HL-60 (cell line): ENCODE measurements around the gene RBM6.

Source experiments
- GABPA ChIP-seq: IDR thresholded peaks from 2 replicates; pipeline ENCODE4 v1.6.1; 2012; ENCODE audit warnings: low read depth
- POLR2AphosphoS5 ChIP-seq: IDR thresholded peaks from 2 replicates; pipeline ENCODE4 v1.6.1; 2012; ENCODE audit warnings: low read depth
- SPI1 ChIP-seq: IDR thresholded peaks from 2 replicates; pipeline ENCODE4 v1.6.1; 2012; ENCODE audit warnings: low read depth, mild to moderate bottlenecking, borderline replicate concordance
- TF ChIP-seq, protein P1 (sequence below): IDR thresholded peaks from one replicate; pipeline ENCODE4 v1.5.1; 2011; ENCODE audit warnings: low read length, control low read depth, inconsistent platforms; ENCODE audit not compliant: insufficient read depth
- TF ChIP-seq, protein P2 (sequence below): IDR thresholded peaks from 2 replicates; pipeline ENCODE4 v1.6.1; 2012; ENCODE audit warnings: low read depth; ENCODE audit not compliant: insufficient replicate concordance

DNA sequence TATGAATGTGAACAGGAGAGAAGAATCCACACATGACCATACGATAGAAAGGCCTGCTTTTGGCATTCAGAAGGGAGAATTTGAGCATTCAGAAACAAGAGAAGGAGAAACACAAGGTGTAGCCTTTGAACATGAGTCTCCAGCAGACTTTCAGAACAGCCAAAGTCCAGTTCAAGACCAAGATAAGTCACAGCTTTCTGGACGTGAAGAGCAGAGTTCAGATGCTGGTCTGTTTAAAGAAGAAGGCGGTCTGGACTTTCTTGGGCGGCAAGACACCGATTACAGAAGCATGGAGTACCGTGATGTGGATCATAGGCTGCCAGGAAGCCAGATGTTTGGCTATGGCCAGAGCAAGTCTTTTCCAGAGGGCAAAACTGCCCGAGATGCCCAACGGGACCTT, 28.4 kb downstream of the RBM6 start:
- TF ChIP-seq, protein P1, sequence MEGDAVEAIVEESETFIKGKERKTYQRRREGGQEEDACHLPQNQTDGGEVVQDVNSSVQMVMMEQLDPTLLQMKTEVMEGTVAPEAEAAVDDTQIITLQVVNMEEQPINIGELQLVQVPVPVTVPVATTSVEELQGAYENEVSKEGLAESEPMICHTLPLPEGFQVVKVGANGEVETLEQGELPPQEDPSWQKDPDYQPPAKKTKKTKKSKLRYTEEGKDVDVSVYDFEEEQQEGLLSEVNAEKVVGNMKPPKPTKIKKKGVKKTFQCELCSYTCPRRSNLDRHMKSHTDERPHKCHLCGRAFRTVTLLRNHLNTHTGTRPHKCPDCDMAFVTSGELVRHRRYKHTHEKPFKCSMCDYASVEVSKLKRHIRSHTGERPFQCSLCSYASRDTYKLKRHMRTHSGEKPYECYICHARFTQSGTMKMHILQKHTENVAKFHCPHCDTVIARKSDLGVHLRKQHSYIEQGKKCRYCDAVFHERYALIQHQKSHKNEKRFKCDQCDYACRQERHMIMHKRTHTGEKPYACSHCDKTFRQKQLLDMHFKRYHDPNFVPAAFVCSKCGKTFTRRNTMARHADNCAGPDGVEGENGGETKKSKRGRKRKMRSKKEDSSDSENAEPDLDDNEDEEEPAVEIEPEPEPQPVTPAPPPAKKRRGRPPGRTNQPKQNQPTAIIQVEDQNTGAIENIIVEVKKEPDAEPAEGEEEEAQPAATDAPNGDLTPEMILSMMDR: no peak
- no peak for TF ChIP-seq POLR2AphosphoS5
- no peak for TF ChIP-seq SPI1
- TF ChIP-seq, protein P2, sequence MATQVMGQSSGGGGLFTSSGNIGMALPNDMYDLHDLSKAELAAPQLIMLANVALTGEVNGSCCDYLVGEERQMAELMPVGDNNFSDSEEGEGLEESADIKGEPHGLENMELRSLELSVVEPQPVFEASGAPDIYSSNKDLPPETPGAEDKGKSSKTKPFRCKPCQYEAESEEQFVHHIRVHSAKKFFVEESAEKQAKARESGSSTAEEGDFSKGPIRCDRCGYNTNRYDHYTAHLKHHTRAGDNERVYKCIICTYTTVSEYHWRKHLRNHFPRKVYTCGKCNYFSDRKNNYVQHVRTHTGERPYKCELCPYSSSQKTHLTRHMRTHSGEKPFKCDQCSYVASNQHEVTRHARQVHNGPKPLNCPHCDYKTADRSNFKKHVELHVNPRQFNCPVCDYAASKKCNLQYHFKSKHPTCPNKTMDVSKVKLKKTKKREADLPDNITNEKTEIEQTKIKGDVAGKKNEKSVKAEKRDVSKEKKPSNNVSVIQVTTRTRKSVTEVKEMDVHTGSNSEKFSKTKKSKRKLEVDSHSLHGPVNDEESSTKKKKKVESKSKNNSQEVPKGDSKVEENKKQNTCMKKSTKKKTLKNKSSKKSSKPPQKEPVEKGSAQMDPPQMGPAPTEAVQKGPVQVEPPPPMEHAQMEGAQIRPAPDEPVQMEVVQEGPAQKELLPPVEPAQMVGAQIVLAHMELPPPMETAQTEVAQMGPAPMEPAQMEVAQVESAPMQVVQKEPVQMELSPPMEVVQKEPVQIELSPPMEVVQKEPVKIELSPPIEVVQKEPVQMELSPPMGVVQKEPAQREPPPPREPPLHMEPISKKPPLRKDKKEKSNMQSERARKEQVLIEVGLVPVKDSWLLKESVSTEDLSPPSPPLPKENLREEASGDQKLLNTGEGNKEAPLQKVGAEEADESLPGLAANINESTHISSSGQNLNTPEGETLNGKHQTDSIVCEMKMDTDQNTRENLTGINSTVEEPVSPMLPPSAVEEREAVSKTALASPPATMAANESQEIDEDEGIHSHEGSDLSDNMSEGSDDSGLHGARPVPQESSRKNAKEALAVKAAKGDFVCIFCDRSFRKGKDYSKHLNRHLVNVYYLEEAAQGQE: no peak
- TF ChIP-seq GABPA: no peak
